Measurements from ENCODE around the gene FAM237A.

Gene FAM237A

GRCh38 chr2:206642075-206643025, at the start of gene FAM237A:
Gene FAM237A, plus strand, starts transcription at chr2:206642487. Its CDS starts 1,750 bp downstream, at chr2:206644237.
- peak; percentile 14 for DNase-seq

- DNase-seq = no peak
Measured at GRCh38 chr2:206597717-206598218, 44.5 kb upstream of the FAM237A start.

- no peak for DNase-seq
Measured at GRCh38 chr2:206603243-206603642, 39.0 kb upstream of the FAM237A start.

- no peak for DNase-seq
Measured at GRCh38 chr2:206610451-206610850, 31.8 kb upstream of the FAM237A start.

- no peak for DNase-seq
Measured at GRCh38 chr2:206611191-206611590, 31.1 kb upstream of the FAM237A start.

GRCh38 chr2:206611736-206612135, 30.6 kb upstream of the FAM237A start:
- DNase-seq = no peak

GRCh38 chr2:206614811-206615210, 27.5 kb upstream of the FAM237A start:
- DNase-seq = no peak

- DNase-seq = no peak
Measured at GRCh38 chr2:206615417-206616089, 26.7 kb upstream of the FAM237A start.

GRCh38 chr2:206616151-206616550, 26.1 kb upstream of the FAM237A start:
- no peak for DNase-seq

- DNase-seq = no peak
Measured at GRCh38 chr2:206619011-206619410, 23.3 kb upstream of the FAM237A start.

- no peak for DNase-seq
Measured at GRCh38 chr2:206626108-206626507, 16.2 kb upstream of the FAM237A start.

- no peak for DNase-seq
Measured at GRCh38 chr2:206627632-206628031, 14.7 kb upstream of the FAM237A start.

GRCh38 chr2:206631340-206631739, 10.9 kb upstream of the FAM237A start:
- no peak for DNase-seq

GRCh38 chr2:206635015-206635414, 7.3 kb upstream of the FAM237A start:
- DNase-seq = no peak

GRCh38 chr2:206639636-206640035, 2.7 kb upstream of the FAM237A start:
- no peak for DNase-seq

- DNase-seq = no peak
Measured at GRCh38 chr2:206641226-206641625, 1.1 kb upstream of the FAM237A start.

- DNase-seq = no peak
Measured at GRCh38 chr2:206647985-206648384, 5.7 kb downstream of the FAM237A start.

GRCh38 chr2:206657087-206657486, 14.8 kb downstream of the FAM237A start:
- DNase-seq = no peak

GRCh38 chr2:206665251-206665650, 23.0 kb downstream of the FAM237A start:
- no peak for DNase-seq

GRCh38 chr2:206670531-206671319, 28.4 kb downstream of the FAM237A start:
- DNase-seq = no peak

- DNase-seq = no peak
Measured at GRCh38 chr2:206683546-206683945, 41.3 kb downstream of the FAM237A start.

- DNase-seq = no peak
Measured at GRCh38 chr2:206688453-206688852, 46.2 kb downstream of the FAM237A start.

GRCh38 chr2:206688990-206689389, 46.7 kb downstream of the FAM237A start:
- no peak for DNase-seq
